ENCODE data around the gene ERAL1.

GRCh38 chr17:28818819-28819221 lies 36.0 kb upstream of the ERAL1 start:
- TF ChIP-seq EP300 (IDR thresholded peaks at IDR 0.05; ENCODE audit: low read depth): no peak
- TF ChIP-seq, protein P1, sequence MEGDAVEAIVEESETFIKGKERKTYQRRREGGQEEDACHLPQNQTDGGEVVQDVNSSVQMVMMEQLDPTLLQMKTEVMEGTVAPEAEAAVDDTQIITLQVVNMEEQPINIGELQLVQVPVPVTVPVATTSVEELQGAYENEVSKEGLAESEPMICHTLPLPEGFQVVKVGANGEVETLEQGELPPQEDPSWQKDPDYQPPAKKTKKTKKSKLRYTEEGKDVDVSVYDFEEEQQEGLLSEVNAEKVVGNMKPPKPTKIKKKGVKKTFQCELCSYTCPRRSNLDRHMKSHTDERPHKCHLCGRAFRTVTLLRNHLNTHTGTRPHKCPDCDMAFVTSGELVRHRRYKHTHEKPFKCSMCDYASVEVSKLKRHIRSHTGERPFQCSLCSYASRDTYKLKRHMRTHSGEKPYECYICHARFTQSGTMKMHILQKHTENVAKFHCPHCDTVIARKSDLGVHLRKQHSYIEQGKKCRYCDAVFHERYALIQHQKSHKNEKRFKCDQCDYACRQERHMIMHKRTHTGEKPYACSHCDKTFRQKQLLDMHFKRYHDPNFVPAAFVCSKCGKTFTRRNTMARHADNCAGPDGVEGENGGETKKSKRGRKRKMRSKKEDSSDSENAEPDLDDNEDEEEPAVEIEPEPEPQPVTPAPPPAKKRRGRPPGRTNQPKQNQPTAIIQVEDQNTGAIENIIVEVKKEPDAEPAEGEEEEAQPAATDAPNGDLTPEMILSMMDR (IDR thresholded peaks at IDR 0.05): no peak
- TF ChIP-seq POLR2AphosphoS5 (IDR thresholded peaks at IDR 0.05): no peak

Data from transverse colon (tissue), 4 donors.